DND-41 (cell line): Measurements from ENCODE around the gene TET1.

Experiments used
- ATAC-seq: fragments of 200-7000 bp; cut with Tn5 transposase; 3 replicates; pipeline ENCODE4 v1.9.1; 2021; ENCODE audit warnings: low read depth; ENCODE audit not compliant: insufficient read depth
- DNase-seq: peaks from one replicate; pipeline ENCODE4 v3.0.0-alpha.2; 2020
- H2AFZ ChIP-seq: 2 replicates; pipeline ENCODE4 v1.6.0; 2012; ENCODE audit warnings: low read depth, low read length
- H3K27ac ChIP-seq: 2 replicates; pipeline ENCODE4 v1.5.1; 2012; ENCODE audit warnings: low read length, inconsistent platforms
- H3K27me3 ChIP-seq: fragments of 200-600 bp; sonication (generic); 2 replicates; pipeline ENCODE4 v1.6.0; 2012; ENCODE audit warnings: low read length, mild to moderate bottlenecking, inconsistent platforms; ENCODE audit not compliant: insufficient read depth, poor library complexity
- H3K36me3 ChIP-seq: 2 replicates; pipeline ENCODE4 v1.5.1; 2012; ENCODE audit warnings: low read length, inconsistent platforms; ENCODE audit not compliant: insufficient read depth
- H3K4me1 ChIP-seq: 2 replicates; pipeline ENCODE4 v1.5.1; 2012; ENCODE audit warnings: mild to moderate bottlenecking, low read length; ENCODE audit not compliant: insufficient read depth
- H3K4me2 ChIP-seq: 2 replicates; pipeline ENCODE4 v1.6.0; 2012; ENCODE audit warnings: mild to moderate bottlenecking, moderate library complexity, low read length, inconsistent platforms; ENCODE audit not compliant: insufficient read depth
- H3K4me3 ChIP-seq, 2 experiments: fragments of 200-600 bp in 1 of 2; shearing (Covaris generic) in 1 of 2; 2 replicates each; pipeline ENCODE4 v1.5.1; 2012 to 2016; ENCODE audit warnings: inconsistent platforms in 2 of 2, low read length in 2 of 2, mild to moderate bottlenecking in 2 of 2, low read depth in 1 of 2, moderate library complexity in 1 of 2
- H3K79me2 ChIP-seq: 2 replicates; pipeline ENCODE4 v1.6.0; 2012; ENCODE audit warnings: low read length, inconsistent platforms; ENCODE audit not compliant: insufficient read depth
- H3K9ac ChIP-seq: 2 replicates; pipeline ENCODE4 v1.6.0; 2012; ENCODE audit warnings: low read depth, mild to moderate bottlenecking, inconsistent platforms, low read length, moderate library complexity
- H3K9me3 ChIP-seq: 2 replicates; pipeline ENCODE4 v1.5.1; 2012; ENCODE audit warnings: low read length, moderate library complexity, mild to moderate bottlenecking, inconsistent platforms; ENCODE audit not compliant: insufficient read depth, severe bottlenecking
- H4K20me1 ChIP-seq: 2 replicates; pipeline ENCODE4 v1.6.0; 2012; ENCODE audit warnings: low read length; ENCODE audit not compliant: insufficient read depth
- EZH2 ChIP-seq: IDR thresholded peaks from 3 replicates; pipeline ENCODE4 v1.6.1; 2012; ENCODE audit warnings: borderline replicate concordance, low read depth, mild to moderate bottlenecking, moderate library complexity, low read length, inconsistent platforms; ENCODE audit not compliant: severe bottlenecking
- TF ChIP-seq, protein P1 (sequence below): IDR thresholded peaks from 2 replicates; pipeline ENCODE4 v1.5.1; 2012; ENCODE audit warnings: borderline replicate concordance, low read length, moderate library complexity, mild to moderate bottlenecking; ENCODE audit not compliant: poor library complexity, severe bottlenecking; ENCODE audit errors: extremely low read depth

TET1 gene

GRCh38 chr10:68564712-68565111, 4.6 kb downstream of the TET1 start:
- Histone ChIP-seq H3K36me3 (no peaks in the 10 kb centered on the region; the same call in 1 of the 2 replicates), H2AFZ (no peak overlapping the region), H3K79me2 (peaks cover 24% of the 10 kb centered on the region), H3K4me2 (no peak overlapping the region), H3K27ac (no peak overlapping the region), H3K4me3 (no peak overlapping the region), H3K9me3 (no peaks in the 10 kb centered on the region), H3K4me1 (peaks cover 42% of the 10 kb centered on the region), H3K27me3 (peaks cover 17% of the 10 kb centered on the region), H4K20me1 (no peaks in the 10 kb centered on the region), H3K9ac (no peak overlapping the region)
- TF ChIP-seq, protein P1, sequence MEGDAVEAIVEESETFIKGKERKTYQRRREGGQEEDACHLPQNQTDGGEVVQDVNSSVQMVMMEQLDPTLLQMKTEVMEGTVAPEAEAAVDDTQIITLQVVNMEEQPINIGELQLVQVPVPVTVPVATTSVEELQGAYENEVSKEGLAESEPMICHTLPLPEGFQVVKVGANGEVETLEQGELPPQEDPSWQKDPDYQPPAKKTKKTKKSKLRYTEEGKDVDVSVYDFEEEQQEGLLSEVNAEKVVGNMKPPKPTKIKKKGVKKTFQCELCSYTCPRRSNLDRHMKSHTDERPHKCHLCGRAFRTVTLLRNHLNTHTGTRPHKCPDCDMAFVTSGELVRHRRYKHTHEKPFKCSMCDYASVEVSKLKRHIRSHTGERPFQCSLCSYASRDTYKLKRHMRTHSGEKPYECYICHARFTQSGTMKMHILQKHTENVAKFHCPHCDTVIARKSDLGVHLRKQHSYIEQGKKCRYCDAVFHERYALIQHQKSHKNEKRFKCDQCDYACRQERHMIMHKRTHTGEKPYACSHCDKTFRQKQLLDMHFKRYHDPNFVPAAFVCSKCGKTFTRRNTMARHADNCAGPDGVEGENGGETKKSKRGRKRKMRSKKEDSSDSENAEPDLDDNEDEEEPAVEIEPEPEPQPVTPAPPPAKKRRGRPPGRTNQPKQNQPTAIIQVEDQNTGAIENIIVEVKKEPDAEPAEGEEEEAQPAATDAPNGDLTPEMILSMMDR, result no peak
- TF ChIP-seq EZH2, result no peak
- no peak for ATAC-seq
- no peak for DNase-seq

GRCh38 chr10:68565658-68566057, 5.5 kb downstream of the TET1 start:
- Histone ChIP-seq H3K79me2 (peaks cover 24% of the 10 kb centered on the region), H4K20me1 (no peaks in the 10 kb centered on the region), H3K4me3 (no peak overlapping the region), H3K36me3 (no peaks in the 10 kb centered on the region; the same call in 1 of the 2 replicates), H3K9me3 (no peaks in the 10 kb centered on the region), H2AFZ (no peak overlapping the region), H3K27ac (no peak overlapping the region), H3K4me1 (peaks cover 34% of the 10 kb centered on the region), H3K27me3 (peaks cover 7% of the 10 kb centered on the region), H3K9ac (no peak overlapping the region), H3K4me2 (no peak overlapping the region)
- no peak for DNase-seq
- TF ChIP-seq, protein P1, result no peak
- TF ChIP-seq EZH2, result no peak
- ATAC-seq, result no peak

DNA sequence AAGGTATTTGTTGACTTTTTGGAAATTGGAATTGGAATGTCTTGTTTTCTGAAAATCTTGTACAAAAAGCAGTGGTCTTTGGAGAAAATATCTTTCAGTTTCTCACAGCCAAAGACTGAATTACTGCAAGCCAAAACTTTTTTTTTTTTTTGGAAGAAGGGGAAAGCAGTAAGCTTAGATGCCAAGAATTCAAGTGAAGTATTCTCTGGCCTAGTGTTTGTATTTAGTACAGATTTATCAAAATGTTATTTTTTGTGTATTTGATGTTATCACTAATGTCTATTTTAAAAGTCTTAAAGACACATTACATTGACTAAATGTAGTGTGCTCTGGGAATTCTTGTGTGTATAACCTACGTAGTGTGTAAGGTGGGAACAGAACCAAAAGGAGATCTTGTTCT, 6.2 kb downstream of the TET1 start:
- ATAC-seq, result no peak
- Histone ChIP-seq H3K4me1 (peaks cover 28% of the 10 kb centered on the region), H4K20me1 (no peaks in the 10 kb centered on the region), H3K27ac (no peak overlapping the region), H3K4me2 (no peak overlapping the region), H3K9ac (no peak overlapping the region), H3K36me3 (no peaks in the 10 kb centered on the region), H3K79me2 (peaks cover 19% of the 10 kb centered on the region), H3K9me3 (no peaks in the 10 kb centered on the region), H3K4me3 (no peak overlapping the region), H2AFZ (no peak overlapping the region), H3K27me3 (peaks cover under 1% of the 10 kb centered on the region)
- no peak for DNase-seq
- TF ChIP-seq, protein P1, result no peak

- H3K9ac ChIP-seq, result no peak overlapping the region
- ATAC-seq, result no peak
- no peaks in the 10 kb centered on the region for H3K36me3 ChIP-seq
- no peak overlapping the region for H3K4me3 ChIP-seq
- no peak overlapping the region for H2AFZ ChIP-seq
- H3K4me2 ChIP-seq, result no peak overlapping the region
- DNase-seq, result no peak
- H3K4me1 ChIP-seq, result peaks cover 23% of the 10 kb centered on the region
- H3K79me2 ChIP-seq, result peaks cover 15% of the 10 kb centered on the region
- H3K9me3 ChIP-seq, result no peaks in the 10 kb centered on the region
- H3K27me3 ChIP-seq, result no peaks in the 10 kb centered on the region
- H3K27ac ChIP-seq, result no peak overlapping the region
- H4K20me1 ChIP-seq, result no peaks in the 10 kb centered on the region
- TF ChIP-seq, protein P1, result no peak
- TF ChIP-seq EZH2, result no peak
Observed at GRCh38 chr10:68566955-68567354, 6.8 kb downstream of the TET1 start.
